Stimulated activated CD4-positive, alpha-beta T cell treated with anti-CD3 and anti-CD28 coated beads, Interleukin-2, amount 100 ng/mL, for 4 hours (primary cell): Measurements from ENCODE around the gene KRTAP9-2.
"Not testable (repeated sequence)": the region's sequence is repeated elsewhere in the genome, so short reads cannot be mapped to it uniquely, and the experiment has no call there.

Source experiments
- DNase-seq: peaks from one replicate; pipeline ENCODE4 v3.0.0-alpha.2; 2020; ENCODE audit warnings: low read depth

The KRTAP9-2 gene

GRCh38 chr17:41226598-41227095, at the start of gene KRTAP9-2:
KRTAP9-2 (plus strand) TSS chr17:41226648; CDS start chr17:41226655, 7 bp downstream.
- not testable (repeated sequence) for DNase-seq

DNA sequence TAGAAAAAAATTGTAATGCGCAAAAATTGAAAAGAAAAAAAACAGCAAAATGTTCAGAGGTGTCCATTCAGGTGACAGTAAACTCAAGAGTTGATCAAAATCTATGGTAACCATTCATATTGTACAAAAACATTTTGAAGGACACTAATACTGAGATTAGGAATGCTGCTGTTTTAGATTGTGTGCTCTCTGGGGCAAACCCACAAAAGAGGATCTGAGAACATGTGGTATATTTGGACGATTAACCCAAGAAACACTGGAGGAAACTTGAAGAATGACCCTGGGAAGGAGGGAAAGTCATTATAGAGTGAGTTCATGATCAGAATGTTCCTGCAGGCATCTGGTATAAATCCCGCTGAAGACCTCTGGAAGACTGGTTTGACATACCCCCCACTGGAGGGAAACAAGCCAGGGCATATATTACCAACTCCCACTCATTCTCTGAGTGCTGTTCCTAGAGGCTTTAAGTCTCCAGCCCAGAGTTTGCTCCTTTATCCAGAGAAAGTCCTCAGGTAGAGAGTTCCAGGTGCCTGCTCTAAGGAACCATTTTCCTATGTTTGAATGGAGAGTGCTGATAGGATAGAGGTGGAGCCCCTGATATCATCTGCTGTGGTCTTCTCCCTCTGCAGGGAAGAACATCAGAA, 49.6 kb upstream of the KRTAP9-2 start:
- no peak for DNase-seq

GRCh38 chr17:41177727-41178271, 48.6 kb upstream of the KRTAP9-2 start, which contains the start of gene KRTAP4-2:
KRTAP4-2 (minus strand) TSS chr17:41178221; CDS start chr17:41178164, 57 bp downstream.
- DNase-seq, result no peak

- no peak for DNase-seq
Measured at GRCh38 chr17:41178341-41178740, 48.1 kb upstream of the KRTAP9-2 start.

DNA sequence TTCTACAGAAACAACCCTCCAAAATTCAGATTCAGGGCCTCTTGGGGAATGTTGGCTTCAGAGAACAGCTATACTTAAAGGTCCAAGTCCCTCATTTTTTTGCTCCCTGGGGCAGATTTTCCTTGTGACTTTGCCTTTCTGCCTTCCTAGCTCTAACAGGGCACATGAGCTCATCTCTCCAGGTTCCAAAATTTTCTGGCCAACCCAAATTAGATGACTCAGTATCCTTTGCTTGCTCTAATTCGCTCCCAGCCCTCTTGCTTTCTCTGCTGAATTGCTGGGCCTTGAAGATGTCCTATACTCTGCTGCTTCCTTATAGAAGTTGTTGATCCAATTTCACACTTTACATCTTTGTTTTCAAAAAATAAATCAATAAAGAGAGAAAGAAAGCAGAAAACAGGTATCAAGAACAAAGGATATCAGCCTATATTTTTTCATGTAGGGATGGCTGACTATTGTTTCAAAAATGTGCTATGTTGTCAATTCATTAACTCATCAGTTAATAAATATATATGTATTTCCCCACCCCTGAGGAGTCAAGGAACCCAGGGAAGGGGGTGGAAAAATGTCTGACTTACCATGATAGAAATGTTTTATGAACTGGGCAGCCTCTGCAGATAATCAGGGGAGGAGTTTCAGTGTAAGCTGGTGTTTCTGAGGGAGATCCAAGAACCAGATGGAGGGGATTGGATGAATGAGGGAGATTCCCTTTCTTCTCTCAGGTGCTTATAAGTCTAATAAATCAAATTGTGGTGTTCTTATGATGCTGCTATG, 47.4 kb upstream of the KRTAP9-2 start:
- DNase-seq, result no peak

GRCh38 chr17:41184480-41184961, 41.9 kb upstream of the KRTAP9-2 start, which contains the start of gene KRTAP4-1:
KRTAP4-1 (minus strand) TSS chr17:41184911; CDS start chr17:41184854, 57 bp downstream.
- DNase-seq, result no peak

DNA sequence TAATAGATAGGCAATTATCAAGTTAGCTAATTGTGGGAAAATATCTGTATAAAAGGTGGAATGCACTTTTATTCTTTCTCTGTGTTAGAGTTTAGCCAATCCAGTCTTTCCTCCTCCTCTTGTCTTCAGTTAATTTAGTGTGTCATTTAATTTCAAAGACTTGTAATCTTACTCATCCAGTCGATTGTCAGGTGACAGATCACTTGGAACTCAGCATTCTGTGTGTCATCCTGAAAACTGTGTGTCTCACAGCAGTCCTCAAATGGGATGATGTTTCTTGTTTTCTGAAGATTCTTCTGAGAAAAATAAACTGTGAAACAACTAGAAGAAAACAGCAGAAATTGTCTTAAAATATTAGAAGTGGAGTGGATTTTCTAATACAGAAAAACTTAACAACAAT, 41.4 kb upstream of the KRTAP9-2 start:
- DNase-seq, result no peak

DNA sequence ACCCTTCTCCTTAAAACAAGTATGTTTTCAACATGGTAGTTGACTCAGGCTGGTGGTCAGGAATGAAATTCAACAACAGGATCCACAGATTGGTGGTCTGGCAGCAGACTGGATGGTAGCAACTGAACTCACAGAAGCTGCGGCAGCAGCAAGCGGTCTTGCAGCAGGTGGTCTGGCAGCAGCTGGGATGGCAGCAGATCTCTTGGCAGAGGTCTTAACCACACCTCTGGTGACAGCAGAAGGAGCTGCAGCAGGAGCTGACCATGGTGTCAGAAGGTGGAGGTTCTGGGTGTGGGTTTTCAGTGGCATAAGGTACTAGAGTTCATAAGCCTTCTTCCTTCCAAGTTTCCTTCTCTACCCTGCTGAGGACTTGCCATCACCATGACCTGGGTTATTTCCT, 39.6 kb upstream of the KRTAP9-2 start:
- DNase-seq, result no peak

DNA sequence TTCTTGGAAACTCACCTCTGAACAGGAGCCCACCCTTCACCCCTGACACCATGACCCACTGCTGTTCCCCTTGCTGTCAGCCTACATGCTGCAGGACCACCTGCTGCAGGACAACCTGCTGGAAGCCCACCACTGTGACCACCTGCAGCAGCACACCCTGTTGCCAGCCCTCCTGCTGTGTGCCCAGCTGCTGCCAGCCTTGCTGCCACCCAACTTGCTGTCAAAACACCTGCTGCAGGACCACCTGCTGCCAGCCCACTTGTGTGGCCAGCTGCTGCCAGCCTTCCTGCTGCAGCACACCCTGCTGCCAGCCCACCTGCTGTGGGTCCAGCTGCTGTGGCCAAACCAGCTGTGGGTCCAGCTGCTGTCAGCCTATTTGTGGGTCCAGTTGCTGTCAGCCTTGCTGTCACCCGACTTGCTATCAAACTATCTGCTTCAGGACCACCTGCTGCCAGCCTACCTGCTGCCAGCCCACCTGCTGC, 36.6 kb upstream of the KRTAP9-2 start, which contains the start of gene KRTAP9-1:
Gene KRTAP9-1, plus strand, starts transcription at position 51 of the 482 bp plus-strand sequence. Its CDS starts 0 bp downstream, at position 51.
- not testable (repeated sequence) for DNase-seq

DNA sequence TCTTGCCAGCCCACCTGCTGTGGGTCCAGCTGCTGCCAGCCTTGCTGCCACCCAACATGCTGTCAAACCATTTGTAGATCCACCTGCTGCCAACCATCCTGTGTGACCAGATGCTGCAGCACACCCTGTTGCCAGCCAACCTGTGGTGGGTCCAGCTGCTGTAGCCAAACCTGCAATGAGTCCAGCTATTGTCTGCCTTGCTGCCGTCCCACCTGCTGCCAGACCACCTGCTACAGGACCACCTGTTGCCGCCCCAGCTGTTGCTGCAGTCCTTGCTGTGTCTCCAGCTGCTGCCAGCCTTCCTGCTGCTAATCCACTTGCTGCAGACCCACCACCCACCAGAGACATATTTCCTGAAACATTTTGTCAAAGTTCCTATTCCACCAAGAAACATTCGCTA, 36.1 kb upstream of the KRTAP9-2 start:
- DNase-seq, result no peak

- no peak for DNase-seq
Measured at GRCh38 chr17:41196068-41196467, 30.4 kb upstream of the KRTAP9-2 start.

- no peak for DNase-seq
Measured at GRCh38 chr17:41199421-41200078, 26.9 kb upstream of the KRTAP9-2 start.

GRCh38 chr17:41211845-41212466, 14.5 kb upstream of the KRTAP9-2 start:
- DNase-seq, result no peak

DNA sequence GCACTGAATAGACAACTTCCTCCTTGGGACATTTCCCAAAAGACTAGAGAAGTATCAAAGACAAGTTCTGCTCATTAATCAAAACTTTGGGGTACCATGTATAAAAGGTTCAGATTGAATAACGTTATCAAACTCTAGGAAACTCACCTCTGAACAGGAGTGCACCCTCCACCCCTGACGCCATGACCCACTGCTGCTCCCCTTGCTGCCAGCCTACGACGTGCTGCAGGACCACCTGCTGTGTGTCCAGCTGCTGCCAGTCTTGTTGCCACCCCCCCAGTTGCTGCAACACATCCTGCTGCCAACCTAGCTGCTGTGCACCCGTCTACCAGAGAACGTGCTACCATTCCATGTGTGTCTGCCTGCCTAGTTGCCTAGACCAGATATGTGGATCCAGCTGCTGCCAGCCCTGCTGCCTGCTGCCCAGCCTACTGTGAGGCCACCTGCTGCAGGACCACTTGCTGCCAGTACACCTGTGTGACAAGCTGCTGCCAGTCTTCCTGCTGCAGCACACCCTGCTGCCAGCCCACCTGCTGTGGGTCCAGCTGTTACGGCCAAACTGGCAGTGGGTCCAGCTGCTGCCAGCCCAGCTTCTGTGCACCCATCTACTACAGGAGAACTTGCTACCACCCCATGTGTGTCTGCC, 13.8 kb upstream of the KRTAP9-2 start:
- no peak for DNase-seq

- no peak for DNase-seq
Measured at GRCh38 chr17:41215681-41216080, 10.8 kb upstream of the KRTAP9-2 start.

GRCh38 chr17:41223821-41224220, 2.6 kb upstream of the KRTAP9-2 start:
- DNase-seq, result no peak

DNA sequence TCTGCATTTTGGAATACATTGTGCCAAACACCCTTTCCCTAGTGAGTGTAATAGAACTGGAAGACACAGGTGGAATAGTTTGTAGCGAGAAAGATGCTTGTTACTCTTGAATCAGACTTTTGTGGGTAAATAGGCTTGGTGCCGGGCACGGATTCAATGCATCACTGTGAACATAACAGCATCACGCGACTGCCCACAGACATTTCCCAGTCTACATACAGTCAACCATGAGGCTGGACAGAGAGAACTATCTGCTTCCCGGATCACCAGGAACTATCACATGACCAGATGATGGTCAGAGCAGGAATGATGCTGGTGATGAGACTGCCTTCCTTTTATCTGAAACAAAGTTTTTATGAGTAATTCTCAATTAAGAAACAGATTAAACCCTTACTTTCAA, 397 bp upstream of the KRTAP9-2 start:
- DNase-seq, result no peak

DNA sequence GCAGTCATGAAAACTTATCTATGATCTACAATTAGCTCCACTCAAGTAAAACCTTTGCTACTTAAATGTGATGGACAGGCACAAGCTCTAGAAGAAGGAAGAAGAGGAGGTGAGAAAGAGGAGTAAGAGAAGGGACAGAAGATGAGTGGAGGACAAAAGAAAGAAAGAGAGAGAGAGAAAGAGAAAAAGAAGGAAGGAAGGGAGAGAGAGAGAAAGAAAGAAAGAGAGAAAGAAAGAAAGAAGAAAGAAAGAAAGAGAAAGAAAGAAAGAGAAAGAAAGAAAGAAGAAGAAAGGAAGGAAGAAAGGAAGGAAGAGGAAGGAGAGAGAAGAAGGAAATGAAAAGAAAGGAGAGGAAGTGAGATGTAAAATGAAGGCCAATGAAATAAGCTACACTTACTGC, 3.6 kb downstream of the KRTAP9-2 start:
- DNase-seq, result no peak

DNA sequence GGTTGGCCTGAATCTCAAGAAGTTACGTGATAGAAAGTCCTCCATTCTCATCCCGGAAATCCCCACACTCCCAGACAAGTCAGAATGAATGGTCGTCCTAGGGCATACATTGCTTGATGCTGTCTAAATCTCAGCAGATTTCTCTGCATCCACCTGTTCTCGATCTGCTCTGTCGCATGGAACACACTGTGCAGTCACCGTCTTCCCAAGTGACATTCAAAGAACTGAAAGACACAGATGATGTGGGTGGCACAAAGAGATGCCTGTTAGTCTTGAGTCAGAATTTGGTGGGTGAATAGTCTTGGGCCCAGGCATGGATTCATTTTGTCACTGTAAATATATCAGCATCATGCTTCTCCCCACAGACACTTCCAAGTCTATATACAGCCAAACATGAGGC, 5.3 kb downstream of the KRTAP9-2 start:
- no peak for DNase-seq

GRCh38 chr17:41232399-41233105, 6.1 kb downstream of the KRTAP9-2 start, which contains the start of gene KRTAP9-3:
KRTAP9-3 (plus strand) TSS chr17:41232449; CDS start chr17:41232502, 53 bp downstream.
- not testable (repeated sequence) for DNase-seq
